ENCODE data around the gene VDR.

GRCh38 chr12:47820631-47821345 lies 84.0 kb downstream of the VDR start:
- TF ChIP-seq CTCF (IDR thresholded peaks at IDR 0.05 in 8 of 11, conservative IDR thresholded peaks at IDR 0.05 in 3 of 11) (no peak), POLR2A (IDR thresholded peaks at IDR 0.05) (no peak), POLR2AphosphoS5 (IDR thresholded peaks at IDR 0.05) (peak; percentile 22 to 60 (median 27))

Measured in spleen (tissue), 7 donors.